ENCODE results near the gene KCNK18.
A peak's percentile ranks its signal among the peaks of the same experiment; 100 is the strongest.

Gene KCNK18

DNA sequence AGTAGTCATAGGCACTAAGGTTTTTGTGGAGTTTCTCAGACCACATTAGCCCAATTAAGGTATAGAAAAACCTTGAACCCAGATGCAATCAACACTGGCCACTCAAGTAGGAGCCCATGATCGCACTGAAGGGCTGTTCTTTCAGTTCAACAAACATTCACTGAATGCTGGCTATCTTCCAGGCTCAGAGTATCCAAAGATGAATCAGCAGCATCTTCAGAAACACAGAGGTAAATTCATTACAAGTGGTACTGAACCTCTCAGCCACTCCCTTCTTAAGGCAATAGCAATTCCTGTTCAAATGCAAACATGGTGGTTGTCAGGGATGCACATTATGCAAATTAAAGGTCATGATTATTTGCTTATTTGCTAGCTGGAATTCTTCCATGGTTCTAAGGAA is 17.1 kb downstream of the KCNK18 start:
- H3K4me3 ChIP-seq (ENCODE audit: low read depth, low read length) = no peak overlapping the region
- TF ChIP-seq, protein P1, sequence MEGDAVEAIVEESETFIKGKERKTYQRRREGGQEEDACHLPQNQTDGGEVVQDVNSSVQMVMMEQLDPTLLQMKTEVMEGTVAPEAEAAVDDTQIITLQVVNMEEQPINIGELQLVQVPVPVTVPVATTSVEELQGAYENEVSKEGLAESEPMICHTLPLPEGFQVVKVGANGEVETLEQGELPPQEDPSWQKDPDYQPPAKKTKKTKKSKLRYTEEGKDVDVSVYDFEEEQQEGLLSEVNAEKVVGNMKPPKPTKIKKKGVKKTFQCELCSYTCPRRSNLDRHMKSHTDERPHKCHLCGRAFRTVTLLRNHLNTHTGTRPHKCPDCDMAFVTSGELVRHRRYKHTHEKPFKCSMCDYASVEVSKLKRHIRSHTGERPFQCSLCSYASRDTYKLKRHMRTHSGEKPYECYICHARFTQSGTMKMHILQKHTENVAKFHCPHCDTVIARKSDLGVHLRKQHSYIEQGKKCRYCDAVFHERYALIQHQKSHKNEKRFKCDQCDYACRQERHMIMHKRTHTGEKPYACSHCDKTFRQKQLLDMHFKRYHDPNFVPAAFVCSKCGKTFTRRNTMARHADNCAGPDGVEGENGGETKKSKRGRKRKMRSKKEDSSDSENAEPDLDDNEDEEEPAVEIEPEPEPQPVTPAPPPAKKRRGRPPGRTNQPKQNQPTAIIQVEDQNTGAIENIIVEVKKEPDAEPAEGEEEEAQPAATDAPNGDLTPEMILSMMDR (IDR thresholded peaks at IDR 0.05; ENCODE audit: low read depth, low read length) = no peak

DNA sequence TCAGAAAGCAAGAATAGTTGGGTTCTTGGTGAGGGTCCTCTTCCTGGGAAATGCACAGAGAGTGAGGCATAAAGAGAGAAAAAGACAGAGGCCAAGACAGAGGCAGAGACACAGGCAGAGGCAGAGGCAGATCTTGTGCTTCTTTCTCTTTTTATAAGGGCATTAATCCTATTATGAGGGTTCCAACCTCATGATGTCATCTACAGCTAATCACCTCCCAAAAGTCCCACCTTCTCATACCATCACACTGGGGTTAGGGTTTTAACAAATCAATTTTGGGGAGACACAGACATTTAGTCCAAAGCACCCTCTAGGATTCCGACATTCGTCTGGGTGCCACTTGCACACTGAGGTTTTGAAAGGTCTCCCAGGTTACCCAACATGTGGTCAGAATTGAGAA is 17.8 kb downstream of the KCNK18 start:
- TF ChIP-seq, protein P1 (IDR thresholded peaks at IDR 0.05; ENCODE audit: low read depth, low read length) = no peak
- no peak overlapping the region for H3K4me3 ChIP-seq (ENCODE audit: low read depth, low read length)

DNA sequence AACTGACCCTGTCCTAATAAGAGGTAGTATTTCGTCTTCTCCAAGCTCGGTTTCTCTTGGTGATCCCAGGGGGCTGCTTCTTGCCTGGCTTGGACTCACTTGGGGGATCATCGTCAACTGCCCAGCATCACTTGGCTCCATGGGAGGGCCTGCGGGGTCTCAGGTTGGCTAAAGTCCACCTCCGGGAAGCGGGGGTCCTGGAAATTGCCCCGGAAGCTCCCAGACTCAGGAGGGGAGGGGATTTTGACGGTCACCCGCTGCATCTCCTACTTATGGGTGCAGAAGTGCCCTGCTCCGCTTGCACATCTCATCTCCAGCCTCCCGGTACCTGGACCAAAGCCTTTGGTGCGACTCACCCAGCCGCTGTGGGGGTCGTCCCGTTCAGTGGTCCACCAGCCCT is 18.7 kb downstream of the KCNK18 start:
- H3K4me3 ChIP-seq (ENCODE audit: low read depth, low read length) = no peak overlapping the region
- TF ChIP-seq, protein P1 (IDR thresholded peaks at IDR 0.05; ENCODE audit: low read depth, low read length) = no peak

DNA sequence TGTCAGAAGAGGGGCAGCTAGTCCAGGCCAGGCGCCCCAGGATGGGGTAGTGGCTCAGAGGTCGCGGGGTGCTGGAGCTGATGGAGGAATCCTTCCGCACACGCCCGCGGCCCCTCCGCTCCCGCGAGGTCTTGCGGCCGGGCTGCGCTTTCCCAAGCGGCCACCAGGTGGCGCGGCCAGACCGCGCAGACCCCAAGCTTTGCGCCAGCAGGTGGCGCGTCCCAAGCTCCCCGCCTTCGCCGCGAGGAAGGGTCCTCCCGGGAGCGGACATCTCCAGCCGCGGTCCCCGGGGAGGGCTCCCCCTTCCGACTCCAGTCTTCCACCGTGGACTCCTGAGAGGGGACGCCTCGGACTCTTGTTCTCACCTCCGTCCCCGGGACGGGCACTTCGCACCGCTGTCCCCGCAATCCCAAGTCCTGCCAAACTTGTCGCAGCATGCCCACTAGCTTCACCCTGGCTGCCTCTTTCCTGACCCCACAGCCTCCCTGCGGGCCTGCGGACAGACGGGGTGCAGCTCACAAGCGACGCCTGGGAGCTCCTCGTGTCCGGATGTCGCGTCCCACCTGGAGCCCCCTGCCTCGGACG is 19.4 kb downstream of the KCNK18 start:
- TF ChIP-seq, protein P1 (IDR thresholded peaks at IDR 0.05; ENCODE audit: low read depth, low read length) = peak; percentile 100
- H3K4me3 ChIP-seq (ENCODE audit: low read depth, low read length) = peak overlapping the region; percentile 56

DNA sequence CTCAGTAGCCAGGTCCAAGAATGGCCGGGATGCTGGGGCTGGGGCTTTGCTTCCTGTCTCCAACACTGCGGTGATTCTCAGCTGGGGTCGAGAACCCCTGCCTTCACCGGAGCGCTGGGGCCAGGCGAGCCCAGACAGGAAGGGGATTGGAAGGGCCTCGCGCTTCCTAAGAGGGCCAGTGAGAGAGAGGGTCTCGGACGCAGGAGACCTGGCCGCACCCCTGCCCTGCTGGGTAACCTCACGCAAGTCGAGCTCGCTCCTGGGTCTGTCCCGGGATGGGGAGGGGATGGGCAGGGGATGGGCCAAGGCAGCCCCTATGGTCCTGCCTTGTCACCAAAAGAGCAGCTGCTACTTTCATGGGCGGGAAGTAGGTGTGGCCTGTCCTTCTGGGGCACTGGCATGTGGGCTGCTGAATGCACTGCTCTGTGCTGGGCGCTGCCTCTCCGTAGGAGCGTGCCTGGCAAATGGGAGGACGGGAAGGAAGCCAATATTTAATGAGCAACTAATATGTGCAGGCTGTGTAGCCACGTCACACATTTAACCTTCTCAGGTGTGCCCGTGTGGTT is 20.0 kb downstream of the KCNK18 start:
- H3K4me3 ChIP-seq (ENCODE audit: low read depth, low read length) = peak overlapping the region; percentile 56
- TF ChIP-seq, protein P1 (IDR thresholded peaks at IDR 0.05; ENCODE audit: low read depth, low read length) = no peak

DNA sequence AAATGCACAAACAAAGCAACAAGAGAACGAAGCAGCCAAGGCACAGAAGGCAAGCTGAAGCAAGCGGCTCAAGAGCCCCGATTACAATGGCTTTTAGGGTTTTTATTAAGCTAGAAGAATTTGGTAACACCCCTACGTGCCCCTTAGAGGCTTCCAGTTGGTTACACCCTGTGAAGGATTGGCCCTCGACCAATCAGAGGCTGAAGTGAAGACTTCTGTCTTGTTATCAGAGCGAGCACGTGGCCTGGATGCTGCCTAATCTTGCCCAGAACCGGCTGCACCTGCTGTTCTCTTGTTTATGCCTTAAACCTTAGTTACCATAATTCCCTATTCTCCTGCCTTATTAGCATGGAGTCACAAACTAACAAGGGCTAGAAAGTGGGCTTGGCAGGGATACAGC is 21.4 kb downstream of the KCNK18 start:
- H3K4me3 ChIP-seq (ENCODE audit: low read depth, low read length) = no peak overlapping the region
- TF ChIP-seq, protein P1 (IDR thresholded peaks at IDR 0.05; ENCODE audit: low read depth, low read length) = no peak

DNA sequence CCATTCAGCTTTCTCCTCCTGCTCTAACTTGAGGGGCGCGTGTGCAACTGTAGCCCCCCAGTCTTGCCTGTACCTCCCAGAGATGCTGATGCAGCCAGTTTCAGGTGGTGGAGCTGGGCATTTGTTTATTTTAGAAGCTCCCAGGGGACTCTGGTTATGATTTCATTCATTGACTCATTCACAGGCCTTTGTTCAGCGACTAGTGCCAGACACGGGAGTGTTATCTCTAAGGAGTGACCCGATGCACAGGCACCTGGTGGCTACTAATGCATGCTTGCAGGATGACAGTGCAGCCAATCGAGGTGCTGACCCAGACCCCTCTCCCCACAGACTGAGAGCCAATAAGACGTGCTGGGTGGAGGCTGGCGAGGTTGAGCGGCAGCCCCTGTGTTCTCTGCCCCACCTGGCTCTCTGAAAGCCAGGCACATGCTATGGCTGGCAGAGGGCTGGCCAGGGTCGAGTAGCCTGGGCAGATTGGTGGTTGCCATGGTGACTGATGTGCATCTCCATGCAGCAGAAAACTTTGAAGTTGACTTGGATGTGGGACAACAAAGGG is 23.9 kb downstream of the KCNK18 start:
- TF ChIP-seq, protein P1 (IDR thresholded peaks at IDR 0.05; ENCODE audit: low read depth, low read length) = no peak
- no peak overlapping the region for H3K4me3 ChIP-seq (ENCODE audit: low read depth, low read length)

Measured in WI38 (cell line).